Activated naive CD4-positive, alpha-beta T cell (primary cell): ENCODE results near the gene ZDHHC11.
"Not testable (repeated sequence)": the region's sequence is repeated elsewhere in the genome, so short reads cannot be mapped to it uniquely, and the experiment has no call there.

Source experiments
- DNase-seq, 4 experiments: peaks; one replicate each; lab custom pipeline; 2025; lab: John Stamatoyannopoulos, UW

ZDHHC11 gene

GRCh38 chr5:801472-801871, 49.3 kb downstream of the ZDHHC11 start:
- no peak for DNase-seq

DNA sequence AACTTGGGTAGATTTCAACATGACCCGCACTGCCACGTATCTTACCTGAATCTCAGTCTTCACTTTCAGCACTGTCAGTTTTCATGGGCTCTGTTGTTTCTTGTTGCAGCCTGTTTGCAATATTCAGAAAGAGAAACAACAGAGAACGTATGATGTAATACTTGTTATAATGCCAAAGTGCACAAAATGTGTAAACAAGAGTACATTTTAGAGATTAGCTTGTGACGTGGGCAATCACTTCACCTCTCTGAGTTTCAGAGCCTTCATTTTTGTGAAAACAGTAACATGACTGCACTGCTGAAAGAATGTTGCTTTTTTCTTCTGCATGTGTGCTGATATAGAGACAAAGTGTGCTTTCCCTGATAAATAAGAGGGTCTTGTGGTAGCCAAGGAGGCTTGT, 49.7 kb downstream of the ZDHHC11 start:
- DNase-seq = not testable (repeated sequence)

- not testable (repeated sequence) for DNase-seq
Observed at GRCh38 chr5:798505-799138, 52.2 kb downstream of the ZDHHC11 start.

- not testable (repeated sequence) for DNase-seq
Observed at GRCh38 chr5:797986-798385, 52.8 kb downstream of the ZDHHC11 start.

DNA sequence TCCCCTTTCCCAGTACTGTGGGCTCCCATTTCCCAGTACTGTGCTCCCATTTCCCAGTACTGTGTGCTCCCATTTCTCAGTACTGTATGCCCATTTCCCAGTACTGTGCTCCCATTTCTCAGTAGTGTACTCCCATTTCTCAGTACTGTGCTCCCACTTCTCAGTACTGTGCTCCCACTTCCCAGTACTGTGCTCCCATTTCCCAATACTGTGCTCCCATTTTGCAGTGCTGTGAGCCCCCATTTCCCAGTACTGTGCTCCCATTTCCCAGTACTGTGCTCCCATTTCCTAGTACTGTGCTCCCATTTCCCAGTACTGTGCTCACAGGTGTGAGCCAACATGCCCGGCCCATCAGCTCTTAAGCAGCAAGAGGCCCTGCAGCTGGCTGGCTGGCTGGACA, 54.9 kb downstream of the ZDHHC11 start:
- not testable (repeated sequence) for DNase-seq

- not testable (repeated sequence) for DNase-seq
Observed at GRCh38 chr5:794948-795347, 55.8 kb downstream of the ZDHHC11 start.

GRCh38 chr5:788703-789102, 62.1 kb downstream of the ZDHHC11 start:
- DNase-seq = not testable (repeated sequence)

GRCh38 chr5:787857-788233, 62.9 kb downstream of the ZDHHC11 start:
- not testable (repeated sequence) for DNase-seq

- DNase-seq = not testable (repeated sequence)
Observed at GRCh38 chr5:787224-787856, 63.4 kb downstream of the ZDHHC11 start.

GRCh38 chr5:785181-785705, 65.5 kb downstream of the ZDHHC11 start:
- DNase-seq = not testable (repeated sequence)

- peak; percentile 80 to 93 (median 90) for DNase-seq
Observed at GRCh38 chr5:784428-785177, 66.2 kb downstream of the ZDHHC11 start, which contains the start of gene ZDHHC11B. Gene ZDHHC11B (minus strand): TSS chr5:784729. CDS start chr5:766919, 17,810 bp downstream.

DNA sequence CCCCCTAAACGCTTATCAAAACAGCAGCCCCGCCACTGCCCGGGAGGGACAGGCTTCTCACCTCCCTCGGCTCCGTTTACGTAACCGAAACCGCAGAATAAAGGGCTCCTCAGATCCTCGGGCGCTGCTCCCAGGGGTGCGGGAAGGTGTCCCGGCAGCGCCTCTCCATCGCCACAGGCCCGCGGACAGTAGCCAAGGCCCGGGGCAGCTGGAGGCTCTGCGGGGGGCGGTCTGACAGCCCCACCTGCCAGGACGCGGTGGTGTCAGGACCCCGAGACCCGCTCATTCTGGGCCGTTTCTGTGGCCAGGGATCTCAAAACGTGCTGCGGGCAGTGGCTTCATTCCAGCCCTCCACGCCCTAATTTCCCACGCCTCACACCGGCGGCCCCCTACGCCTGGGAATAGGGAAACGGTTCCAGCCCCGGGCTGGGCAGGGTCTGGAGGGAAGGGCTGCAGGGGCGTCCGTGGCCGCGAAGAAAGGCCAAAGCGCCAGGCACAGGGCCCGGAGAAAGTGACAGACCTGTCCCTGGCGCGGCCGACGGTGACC, 66.8 kb downstream of the ZDHHC11 start:
- not testable (repeated sequence) for DNase-seq

- DNase-seq = not testable (repeated sequence)
Observed at GRCh38 chr5:783049-783802, 67.6 kb downstream of the ZDHHC11 start.

- not testable (repeated sequence) for DNase-seq
Observed at GRCh38 chr5:782356-782755, 68.4 kb downstream of the ZDHHC11 start.

DNA sequence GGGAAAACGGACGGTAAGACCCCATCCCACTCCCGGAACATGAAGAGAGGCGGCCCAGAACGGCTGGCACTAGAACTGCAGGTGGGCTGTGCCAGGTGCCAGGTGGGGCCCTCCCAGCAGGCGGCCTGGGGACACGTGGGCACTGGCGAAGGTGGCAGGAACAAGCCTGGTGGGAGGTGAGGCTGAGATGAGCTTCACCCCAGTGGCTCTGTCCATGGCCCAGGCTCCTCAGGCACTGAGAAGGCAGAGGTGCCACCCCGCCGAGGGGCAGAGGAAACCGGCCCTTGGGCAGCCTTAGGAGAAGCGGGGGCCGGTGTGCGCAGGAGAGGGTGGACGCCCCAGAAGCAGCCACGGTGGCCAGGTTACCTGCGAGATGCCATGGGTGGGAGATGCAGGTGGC, 70.2 kb downstream of the ZDHHC11 start:
- not testable (repeated sequence) for DNase-seq

GRCh38 chr5:778967-779366, 71.8 kb downstream of the ZDHHC11 start:
- not testable (repeated sequence) for DNase-seq

DNA sequence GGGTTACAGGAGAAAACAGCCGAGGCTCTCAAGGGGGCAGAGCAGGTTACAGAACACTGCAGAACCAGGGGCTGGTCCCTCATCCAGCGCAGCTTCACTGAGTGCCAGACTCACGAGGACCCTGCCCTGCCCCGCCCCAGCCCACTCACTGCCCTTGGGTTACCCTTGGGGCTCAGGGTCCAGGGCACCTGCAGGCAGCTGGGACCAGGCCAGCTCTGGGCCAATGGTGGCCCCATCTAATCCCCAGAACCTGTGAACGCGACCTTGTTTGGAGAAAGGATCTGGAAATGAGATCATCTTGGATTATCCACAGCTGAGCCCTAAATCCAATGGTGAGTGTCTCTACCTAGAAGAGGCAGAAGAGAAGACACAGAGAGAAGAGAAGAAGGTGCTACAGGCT, 72.4 kb downstream of the ZDHHC11 start:
- not testable (repeated sequence) for DNase-seq

DNA sequence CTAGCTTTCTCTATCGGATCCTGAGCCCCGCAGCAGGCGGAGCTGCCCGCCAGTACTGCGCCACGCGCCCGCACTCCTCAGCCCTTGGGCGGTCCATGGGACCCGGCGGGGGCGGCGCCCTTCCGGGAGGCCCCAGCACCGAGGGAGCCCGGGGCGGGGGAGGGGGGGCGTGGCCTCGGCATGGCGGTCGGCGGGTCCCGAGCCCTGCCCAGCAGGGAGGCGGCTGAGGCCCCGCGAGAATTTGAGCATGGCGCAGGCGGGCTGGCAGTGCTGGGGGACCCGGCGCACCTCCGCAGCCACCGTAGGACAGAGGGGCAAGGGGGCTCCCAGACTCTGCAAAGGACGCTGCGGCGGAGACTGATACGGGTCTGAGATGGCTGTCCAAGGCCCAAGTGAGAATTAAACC, 73.0 kb downstream of the ZDHHC11 start:
- DNase-seq = no peak

DNA sequence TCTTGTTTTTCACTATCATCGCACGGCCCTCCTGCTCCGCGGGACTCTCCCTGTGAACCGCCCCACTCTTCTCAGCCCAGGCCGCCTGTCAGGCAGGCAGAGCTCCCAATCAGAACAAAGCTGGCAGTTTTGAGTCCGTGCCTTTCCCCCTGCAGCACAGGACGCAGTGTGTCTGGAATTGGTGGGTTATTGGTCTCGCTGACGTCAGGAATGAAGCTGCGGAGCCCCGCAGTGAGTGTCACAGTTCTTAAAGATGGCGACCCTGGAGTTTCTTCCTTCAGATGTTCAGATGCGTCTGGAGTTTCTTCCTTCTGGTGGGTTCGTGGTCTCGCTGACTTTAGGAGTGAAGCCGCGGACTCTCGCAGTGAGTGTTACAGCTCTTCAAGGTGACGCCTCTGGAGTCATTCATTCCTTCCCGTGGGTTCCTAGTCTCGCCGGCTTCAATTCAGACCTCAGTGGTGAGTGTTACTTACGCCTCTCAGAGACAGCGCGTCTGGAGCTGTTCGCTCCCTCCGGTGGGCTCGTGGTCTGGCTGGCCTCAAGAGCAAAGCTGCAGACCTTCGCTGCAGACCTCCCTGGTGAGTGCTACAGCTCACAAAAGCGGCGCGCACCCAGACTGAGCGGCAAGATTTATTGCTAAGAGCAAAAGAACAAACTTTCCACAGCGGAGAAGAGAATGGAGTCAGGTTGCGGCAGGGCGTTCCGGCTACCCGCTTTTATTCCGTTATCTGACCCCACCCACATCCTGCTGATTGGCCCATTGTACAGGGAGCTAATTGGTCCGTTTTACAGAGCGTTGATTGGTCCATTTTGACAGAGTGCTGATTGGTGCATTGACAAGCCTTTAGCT, 73.7 kb downstream of the ZDHHC11 start:
- DNase-seq = no peak
